H9 (cell line): ENCODE results near the gene TDRD3. TPM values are rescaled to one million over a fixed set of nuclear protein-coding genes. Genes with fewer than 3 reads are reported as not detected.

Experiments
- DNase-seq: peaks from one replicate; pipeline ENCODE4 v3.0.0-alpha.2; 2017
- H2AFZ ChIP-seq: one replicate; pipeline ENCODE4 v1.6.1; 2013; ENCODE audit warnings: mild to moderate bottlenecking, low read length, control low read depth, moderate library complexity
- H2AK5ac ChIP-seq: 2 replicates; pipeline ENCODE4 v1.6.1; 2013; ENCODE audit warnings: low read length, control low read depth, mixed read lengths; ENCODE audit not compliant: insufficient read length
- H2BK120ac ChIP-seq: one replicate; pipeline ENCODE4 v1.6.1; 2013; ENCODE audit warnings: low read depth, mild to moderate bottlenecking, low read length, control low read depth, inconsistent platforms; ENCODE audit not compliant: poor library complexity, severe bottlenecking
- H2BK12ac ChIP-seq: 2 replicates; pipeline ENCODE4 v1.6.1; 2013; ENCODE audit warnings: low read length, control low read depth, mixed read lengths, low read depth; ENCODE audit not compliant: insufficient read length
- H2BK15ac ChIP-seq: 2 replicates; pipeline ENCODE4 v1.6.1; 2013; ENCODE audit warnings: low read depth, low read length, control low read depth
- H2BK20ac ChIP-seq: one replicate; pipeline ENCODE4 v1.6.1; 2013; ENCODE audit warnings: low read depth, mild to moderate bottlenecking, low read length, control low read depth, inconsistent platforms; ENCODE audit not compliant: poor library complexity, severe bottlenecking
- H2BK5ac ChIP-seq: 2 replicates; pipeline ENCODE4 v1.6.1; 2013; ENCODE audit warnings: low read length, control low read depth, mixed read lengths; ENCODE audit not compliant: insufficient read length
- H3K14ac ChIP-seq: 2 replicates; pipeline ENCODE4 v1.6.1; 2013; ENCODE audit warnings: low read length, control low read depth; ENCODE audit not compliant: insufficient read depth
- H3K18ac ChIP-seq: 2 replicates; pipeline ENCODE4 v1.6.1; 2013; ENCODE audit warnings: low read depth, mild to moderate bottlenecking, mixed read lengths, low read length, control low read depth; ENCODE audit not compliant: insufficient read length
- H3K23ac ChIP-seq: 2 replicates; pipeline ENCODE4 v1.6.1; 2013; ENCODE audit warnings: low read length, control low read depth, mixed read lengths, low read depth; ENCODE audit not compliant: insufficient read length
- H3K23me2 ChIP-seq: 2 replicates; pipeline ENCODE4 v1.6.1; 2013; ENCODE audit warnings: low read depth, mild to moderate bottlenecking, mixed read lengths, low read length, control low read depth; ENCODE audit not compliant: insufficient read length, poor library complexity, severe bottlenecking
- H3K27ac ChIP-seq: 2 replicates; pipeline ENCODE4 v1.5.1; 2013; ENCODE audit warnings: low read length, control low read depth, mixed read lengths, low read depth; ENCODE audit not compliant: insufficient read length
- H3K27me3 ChIP-seq: 2 replicates; pipeline ENCODE4 v1.6.1; 2013; ENCODE audit warnings: low read length, control low read depth, inconsistent platforms; ENCODE audit not compliant: insufficient read depth
- H3K4ac ChIP-seq: 2 replicates; pipeline ENCODE4 v1.6.1; 2013; ENCODE audit warnings: low read depth, mild to moderate bottlenecking, control low read depth, inconsistent platforms, low read length, moderate library complexity
- H3K4me1 ChIP-seq: 2 replicates; pipeline ENCODE4 v1.6.1; 2013; ENCODE audit warnings: low read length, control low read depth, inconsistent platforms; ENCODE audit not compliant: insufficient read depth
- H3K4me2 ChIP-seq: 2 replicates; pipeline ENCODE4 v1.6.1; 2013; ENCODE audit warnings: low read length, control low read depth, mixed read lengths; ENCODE audit not compliant: insufficient read length, insufficient read depth
- H3K56ac ChIP-seq: 2 replicates; pipeline ENCODE4 v1.6.1; 2013; ENCODE audit warnings: low read depth, mild to moderate bottlenecking, mixed read lengths, low read length, control low read depth; ENCODE audit not compliant: insufficient read length
- H3K79me1 ChIP-seq: 2 replicates; pipeline ENCODE4 v1.6.1; 2013; ENCODE audit warnings: low read depth, mild to moderate bottlenecking, moderate library complexity, low read length, control low read depth, inconsistent platforms; ENCODE audit not compliant: insufficient read depth, poor library complexity, severe bottlenecking
- H3K79me2 ChIP-seq: 2 replicates; pipeline ENCODE4 v1.6.1; 2013; ENCODE audit warnings: low read length, control low read depth, inconsistent platforms; ENCODE audit not compliant: insufficient read depth
- H3K9ac ChIP-seq: 2 replicates; pipeline ENCODE4 v1.6.1; 2013; ENCODE audit warnings: low read length, control low read depth, mixed read lengths; ENCODE audit not compliant: insufficient read length; ENCODE audit errors: extremely low read depth
- H3K9me3 ChIP-seq: one replicate; pipeline ENCODE4 v1.6.1; 2013; ENCODE audit warnings: low read depth, low read length, inconsistent platforms; ENCODE audit not compliant: control insufficient read depth
- H3T11ph ChIP-seq: one replicate; pipeline ENCODE4 v1.6.1; 2013; ENCODE audit warnings: mild to moderate bottlenecking, low read length, control low read depth, inconsistent platforms
- H4K20me1 ChIP-seq: one replicate; pipeline ENCODE4 v1.6.1; 2013; ENCODE audit not compliant: control insufficient read depth, insufficient read length, insufficient read depth
- H4K5ac ChIP-seq: 2 replicates; pipeline ENCODE4 v1.6.1; 2013; ENCODE audit warnings: low read depth, mild to moderate bottlenecking, mixed read lengths, low read length, control low read depth; ENCODE audit not compliant: insufficient read length
- H4K8ac ChIP-seq: replicated peaks from 2 replicates; pipeline ENCODE4 v1.6.1; 2013; ENCODE audit warnings: low read length, control low read depth, mixed read lengths, low read depth; ENCODE audit not compliant: insufficient read length
- H4K91ac ChIP-seq: 2 replicates; pipeline ENCODE4 v1.6.1; 2013; ENCODE audit warnings: low read depth, mild to moderate bottlenecking, moderate library complexity, mixed read lengths, low read length, control low read depth; ENCODE audit not compliant: insufficient read length
- H3K27ac Mint-ChIP-seq, 3 experiments: 2 replicates in 2 of 3; 3 replicates in 1 of 3; pipeline ENCODE4 v1.8.0; 2020 to 2021; ENCODE audit warnings: mixed read lengths in 3 of 3, mild to moderate bottlenecking in 1 of 3, moderate library complexity in 1 of 3
- H3K27me3 Mint-ChIP-seq: 2 replicates; pipeline ENCODE4 v1.8.0; 2021; ENCODE audit warnings: low read depth, mild to moderate bottlenecking, moderate library complexity, mixed read lengths
- H3K36me3 Mint-ChIP-seq, 3 experiments: 2 replicates in 2 of 3; 3 replicates in 1 of 3; pipeline ENCODE4 v1.8.0; 2020 to 2021; ENCODE audit warnings: low read depth in 3 of 3, mixed read lengths in 3 of 3; ENCODE audit not compliant: insufficient read depth in 1 of 3
- H3K4me1 Mint-ChIP-seq, 2 experiments: 2 replicates each; pipeline ENCODE4 v1.8.0; 2020; ENCODE audit warnings: mixed read lengths in 2 of 2
- H3K4me3 Mint-ChIP-seq, 2 experiments: 2 replicates in 1 of 2; 3 replicates in 1 of 2; pipeline ENCODE4 v1.8.0; 2020 to 2021; ENCODE audit warnings: mild to moderate bottlenecking in 2 of 2, mixed read lengths in 2 of 2, moderate library complexity in 1 of 2
- H3K9me3 Mint-ChIP-seq, 2 experiments: 2 replicates in 1 of 2; 3 replicates in 1 of 2; pipeline ENCODE4 v1.8.0; 2020; ENCODE audit warnings: mild to moderate bottlenecking in 2 of 2, mixed read lengths in 2 of 2, moderate library complexity in 1 of 2
- WGBS: extraction: QIAGEN DNeasy Blood & Tissue Kit; methylation state at CpG from one replicate; pipeline ENCODE4 v1.1.7; 2013; ENCODE audit warnings: missing lambda C conversion rate, low lambda C conversion rate, mixed read lengths; ENCODE audit not compliant: insufficient read length; ENCODE audit errors: extremely low coverage; 5-methylcytosine and 5-hydroxymethylcytosine counted together
- total RNA-seq: library from RNA; stranded (reverse); gene quantifications from 2 replicates; pipeline ENCODE4 v1.2.1, GENCODE V29; 2021
- TF ChIP-seq, protein P1 (sequence below): fragments of 200-600 bp; sonication (generic); conservative IDR thresholded peaks from 3 replicates; pipeline ENCODE4 v1.8.0; 2021; ENCODE audit warnings: antibody characterized with exemption, mild to moderate bottlenecking

TDRD3 gene
- total RNA-seq, 1 experiment from 2014 or later, result 16.1 TPM

GRCh38 chr13:60348097-60348496 is 48.9 kb upstream of the TDRD3 start:
- peaks cover 0 to 7% (median 2%) of the 10 kb centered on the region in 3 experiments; a peak in 3 of 7 replicates for H3K36me3 Mint-ChIP-seq
- H3K79me1 ChIP-seq, result no peaks in the 10 kb centered on the region
- H2BK5ac ChIP-seq, result no peak overlapping the region
- no peak overlapping the region for H3K14ac ChIP-seq
- H3K4me1 Mint-ChIP-seq, result peaks cover 3 to 12% of the 10 kb centered on the region in 2 experiments; a peak in 3 of 4 replicates
- H3K4ac ChIP-seq, result no peak overlapping the region
- no peak overlapping the region for H3K9ac ChIP-seq
- TF ChIP-seq, protein P1, sequence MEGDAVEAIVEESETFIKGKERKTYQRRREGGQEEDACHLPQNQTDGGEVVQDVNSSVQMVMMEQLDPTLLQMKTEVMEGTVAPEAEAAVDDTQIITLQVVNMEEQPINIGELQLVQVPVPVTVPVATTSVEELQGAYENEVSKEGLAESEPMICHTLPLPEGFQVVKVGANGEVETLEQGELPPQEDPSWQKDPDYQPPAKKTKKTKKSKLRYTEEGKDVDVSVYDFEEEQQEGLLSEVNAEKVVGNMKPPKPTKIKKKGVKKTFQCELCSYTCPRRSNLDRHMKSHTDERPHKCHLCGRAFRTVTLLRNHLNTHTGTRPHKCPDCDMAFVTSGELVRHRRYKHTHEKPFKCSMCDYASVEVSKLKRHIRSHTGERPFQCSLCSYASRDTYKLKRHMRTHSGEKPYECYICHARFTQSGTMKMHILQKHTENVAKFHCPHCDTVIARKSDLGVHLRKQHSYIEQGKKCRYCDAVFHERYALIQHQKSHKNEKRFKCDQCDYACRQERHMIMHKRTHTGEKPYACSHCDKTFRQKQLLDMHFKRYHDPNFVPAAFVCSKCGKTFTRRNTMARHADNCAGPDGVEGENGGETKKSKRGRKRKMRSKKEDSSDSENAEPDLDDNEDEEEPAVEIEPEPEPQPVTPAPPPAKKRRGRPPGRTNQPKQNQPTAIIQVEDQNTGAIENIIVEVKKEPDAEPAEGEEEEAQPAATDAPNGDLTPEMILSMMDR, result no peak
- no peaks in the 10 kb centered on the region for H3K23me2 ChIP-seq
- H2AFZ ChIP-seq, result no peak overlapping the region
- H3K4me1 ChIP-seq, result no peaks in the 10 kb centered on the region
- no peak overlapping the region for H3K4me2 ChIP-seq
- no peaks in the 10 kb centered on the region for H4K20me1 ChIP-seq
- no peak overlapping the region for H3K27ac ChIP-seq
- no peaks in the 10 kb centered on the region for H3K9me3 ChIP-seq
- no peak overlapping the region for H3K18ac ChIP-seq
- H2AK5ac ChIP-seq, result no peak overlapping the region
- H2BK20ac ChIP-seq, result no peak overlapping the region
- H4K8ac ChIP-seq, result no peak overlapping the region
- no peak for DNase-seq
- no peak overlapping the region for H3K4me3 Mint-ChIP-seq
- H3K56ac ChIP-seq, result no peak overlapping the region
- no peak overlapping the region for H2BK12ac ChIP-seq
- H3K27me3 Mint-ChIP-seq, result no peaks in the 10 kb centered on the region; the same call in none of the 2 replicates
- WGBS, result no CpG with 5 or more reads among the region's 3 CpGs
- H3K23ac ChIP-seq, result no peak overlapping the region
- H4K91ac ChIP-seq, result no peak overlapping the region
- peaks cover 5% of the 10 kb centered on the region in 2 experiments; a peak in 3 of 5 replicates for H3K9me3 Mint-ChIP-seq
- H4K5ac ChIP-seq, result no peak overlapping the region
- H3K27ac Mint-ChIP-seq, result no peak overlapping the region
- H3K27me3 ChIP-seq, result no peaks in the 10 kb centered on the region
- H3K79me2 ChIP-seq, result peaks cover 2% of the 10 kb centered on the region; the same call in 1 of the 2 replicates
- no peak overlapping the region for H2BK120ac ChIP-seq
- no peak overlapping the region for H2BK15ac ChIP-seq
- H3T11ph ChIP-seq, result no peak overlapping the region
